Left lobe of liver (tissue), 2 donors: ENCODE measurements around the gene NCCRP1. TPM values are rescaled to one million over a fixed set of nuclear protein-coding genes. Genes with fewer than 3 reads are reported as not detected.

Source experiments
- ATAC-seq: fragments of 200-7000 bp; cut with Tn5 transposase; one replicate; pipeline ENCODE4 v1.9.1; 2020; ENCODE audit warnings: mild to moderate bottlenecking, moderate library complexity
- DNase-seq: peaks from one replicate; pipeline ENCODE4 v3.0.0-alpha.2; 2020; ENCODE audit warnings: low spot score
- total RNA-seq: library from RNA; stranded (reverse); gene quantifications from one replicate; pipeline ENCODE4 v1.2.1, GENCODE V29; 2021
- donor health status: DM: no; HTN: no; CAD: no; lungs with moderate emphysema.
- donor health status: DM: no; HTN: yes; CAD: no.

NCCRP1 gene
- total RNA-seq, 1 donor from 2014 or later: 0.08 TPM

- no peak for DNase-seq
- no peak for ATAC-seq
Observed at GRCh38 chr19:39163621-39164020, 33.1 kb upstream of the NCCRP1 start.

- DNase-seq (no peak), ATAC-seq (no peak)
Observed at GRCh38 chr19:39164289-39164688, 32.5 kb upstream of the NCCRP1 start.

GRCh38 chr19:39165857-39166256, 30.9 kb upstream of the NCCRP1 start:
- DNase-seq (no peak), ATAC-seq (no peak)

DNA sequence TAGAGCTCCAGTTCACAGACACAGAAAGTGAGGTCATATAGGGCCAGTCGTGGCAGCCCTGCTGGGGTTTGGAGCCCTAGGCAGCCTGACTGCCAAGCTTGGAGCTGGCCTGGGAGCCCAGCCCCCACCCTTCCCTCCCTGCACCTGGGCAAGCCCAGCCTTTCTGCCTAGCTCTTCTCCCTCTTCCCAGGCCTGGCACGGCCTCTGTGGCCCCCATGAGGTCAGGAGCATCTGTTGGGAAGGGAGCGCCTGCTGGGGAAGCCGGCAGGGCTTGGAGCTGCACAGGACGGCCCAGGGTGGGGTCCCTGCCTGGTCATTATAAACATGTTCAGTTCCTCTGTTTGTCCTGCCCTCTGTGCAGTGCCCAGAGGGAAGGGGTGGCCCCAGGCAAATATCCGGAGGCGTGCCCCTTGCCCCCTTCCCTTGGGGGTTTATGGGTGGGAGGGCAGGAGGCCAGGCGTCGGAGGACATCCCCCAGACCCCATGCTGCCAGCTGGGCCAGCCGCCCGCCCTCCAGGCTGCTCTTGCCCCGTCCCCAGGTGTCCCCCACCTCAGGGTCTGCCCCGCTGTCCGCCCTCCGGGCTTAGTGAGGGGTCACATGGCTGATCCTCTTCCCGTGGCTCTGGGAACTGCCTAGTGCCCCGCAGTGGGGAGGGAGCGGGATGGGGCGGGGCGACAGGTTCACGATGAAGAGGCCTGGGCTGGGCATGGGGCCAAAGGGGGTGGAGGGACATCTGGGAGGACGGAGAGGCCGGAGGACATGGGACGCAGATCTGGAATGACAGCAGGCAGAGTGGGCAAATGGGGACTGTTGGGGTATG, 30.0 kb upstream of the NCCRP1 start:
- peak; percentile 74 for DNase-seq
- peak; percentile 66 for ATAC-seq

DNA sequence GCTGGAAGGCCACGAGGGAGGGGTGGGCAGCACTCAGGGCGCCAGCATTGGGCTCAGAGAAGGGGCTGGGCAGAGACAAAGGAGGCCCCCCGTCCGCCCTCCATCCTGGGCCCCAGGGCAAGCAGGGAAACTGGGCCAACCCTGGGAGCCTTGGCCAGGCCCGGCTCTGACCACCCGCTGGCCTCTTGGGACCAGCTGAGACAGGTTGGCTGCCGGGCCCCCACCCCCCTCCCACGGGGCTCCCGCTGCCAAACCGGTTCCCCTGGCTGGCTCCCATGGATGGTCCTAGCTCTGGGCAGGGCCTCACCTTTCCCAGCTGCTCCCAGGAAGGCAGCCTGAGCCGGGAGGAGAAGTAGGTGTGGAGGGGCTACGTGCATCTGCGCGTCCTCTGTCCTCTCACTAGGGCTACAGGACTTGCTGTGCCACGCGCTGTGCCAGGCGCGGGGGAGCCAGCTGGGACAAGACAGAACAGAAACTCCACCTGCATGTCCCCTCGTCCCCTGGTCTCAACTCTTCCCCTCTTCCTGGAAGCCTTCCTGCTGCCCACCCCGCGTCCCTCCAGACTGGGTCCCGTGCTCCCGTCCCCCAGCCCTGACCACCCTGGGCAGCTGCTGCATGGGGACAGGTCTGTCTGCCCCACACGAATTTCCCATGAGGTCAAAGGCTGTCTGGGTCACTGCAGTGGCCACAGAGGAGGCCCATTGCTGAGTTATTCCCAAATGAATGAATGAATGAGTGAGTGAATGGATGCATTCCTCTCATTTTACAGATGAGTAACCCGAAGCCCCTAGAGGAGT, 29.1 kb upstream of the NCCRP1 start:
- DNase-seq (no peak), ATAC-seq (peak; percentile 7)

DNA sequence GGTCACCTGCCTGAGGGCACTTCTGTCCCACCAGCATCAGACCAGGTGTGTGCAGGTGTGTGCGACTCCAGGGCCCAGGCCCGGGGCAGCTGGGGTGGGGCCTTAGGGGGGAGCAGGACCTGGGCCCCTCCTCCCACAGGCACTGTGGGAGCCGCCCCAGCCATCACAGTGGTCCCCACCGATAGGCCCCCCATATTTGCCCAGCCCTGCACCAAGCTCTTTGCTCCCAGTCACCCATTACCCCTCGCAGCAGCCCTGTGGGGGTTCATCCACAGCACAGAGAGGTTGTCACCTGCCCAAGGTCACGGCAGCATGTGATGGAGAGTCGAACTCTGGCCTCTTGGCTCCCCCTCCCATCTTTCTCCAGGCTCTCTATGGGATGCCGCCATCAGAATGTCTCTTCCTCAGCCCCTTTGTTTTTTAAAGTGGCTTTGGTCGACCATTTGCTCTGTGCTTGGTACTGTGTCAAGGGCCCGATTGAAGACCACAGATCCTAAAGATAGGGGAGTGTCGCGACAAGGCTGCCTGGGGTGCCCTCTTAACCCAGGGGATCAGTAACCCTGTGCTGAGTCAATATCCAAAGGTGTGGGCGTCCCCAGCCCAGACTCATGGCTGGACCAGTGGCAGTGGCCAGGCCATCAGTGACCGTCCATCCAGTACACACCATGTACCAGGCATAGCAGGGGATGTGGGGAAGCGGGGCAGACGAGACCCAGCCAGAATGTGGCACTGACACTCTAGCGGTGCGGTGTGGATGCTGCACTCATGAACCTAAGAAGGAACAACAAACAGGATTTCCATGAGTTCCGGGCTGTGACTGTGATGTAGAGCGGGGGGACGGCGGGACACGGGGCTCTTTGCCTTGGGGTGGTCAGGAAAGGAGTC, 28.3 kb upstream of the NCCRP1 start:
- no peak for ATAC-seq
- no peak for DNase-seq

DNA sequence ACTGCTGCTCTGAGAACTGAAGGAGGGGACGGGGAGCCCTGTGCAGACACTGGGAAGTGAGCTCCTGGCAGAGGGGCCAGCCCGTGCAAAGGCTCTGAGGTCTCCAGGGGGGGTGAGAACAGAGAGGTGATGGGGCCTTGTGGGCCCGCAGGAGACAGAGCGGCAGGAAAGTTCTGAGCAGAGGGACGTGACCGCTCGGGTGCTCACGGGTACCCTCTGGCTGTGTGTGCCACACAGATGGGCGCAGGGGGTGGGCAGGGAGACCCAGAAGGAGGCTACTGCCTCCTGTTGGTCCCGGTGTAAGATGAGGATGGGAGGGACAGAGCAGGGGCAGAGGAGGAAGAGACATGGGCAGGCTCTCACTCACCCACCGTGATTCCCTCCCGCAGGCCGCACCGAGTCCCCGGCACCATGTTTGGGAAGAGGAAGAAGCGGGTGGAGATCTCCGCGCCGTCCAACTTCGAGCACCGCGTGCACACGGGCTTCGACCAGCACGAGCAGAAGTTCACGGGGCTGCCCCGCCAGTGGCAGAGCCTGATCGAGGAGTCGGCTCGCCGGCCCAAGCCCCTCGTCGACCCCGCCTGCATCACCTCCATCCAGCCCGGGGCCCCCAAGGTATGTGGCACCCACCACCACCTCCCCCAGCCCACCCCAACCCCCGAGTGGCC, 27.5 kb upstream of the NCCRP1 start:
- ATAC-seq (no peak), DNase-seq (no peak)

GRCh38 chr19:39170386-39171231, 26.2 kb upstream of the NCCRP1 start:
- ATAC-seq (no peak), DNase-seq (no peak)

GRCh38 chr19:39171479-39172465, 25.0 kb upstream of the NCCRP1 start:
- DNase-seq: no peak
- no peak for ATAC-seq

GRCh38 chr19:39172700-39173501, 23.9 kb upstream of the NCCRP1 start:
- DNase-seq: no peak
- ATAC-seq: no peak

DNA sequence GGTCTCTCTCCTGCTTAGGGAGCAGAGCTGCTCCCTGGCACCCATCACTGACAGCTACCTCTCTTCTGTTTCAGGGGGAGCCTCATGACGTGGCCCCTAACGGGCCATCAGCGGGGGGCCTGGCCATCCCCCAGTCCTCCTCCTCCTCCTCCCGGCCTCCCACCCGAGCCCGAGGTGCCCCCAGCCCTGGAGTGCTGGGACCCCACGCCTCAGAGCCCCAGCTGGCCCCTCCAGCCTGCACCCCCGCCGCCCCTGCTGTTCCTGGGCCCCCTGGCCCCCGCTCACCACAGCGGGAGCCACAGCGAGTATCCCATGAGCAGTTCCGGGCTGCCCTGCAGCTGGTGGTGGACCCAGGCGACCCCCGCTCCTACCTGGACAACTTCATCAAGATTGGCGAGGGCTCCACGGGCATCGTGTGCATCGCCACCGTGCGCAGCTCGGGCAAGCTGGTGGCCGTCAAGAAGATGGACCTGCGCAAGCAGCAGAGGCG, 23.2 kb upstream of the NCCRP1 start:
- DNase-seq: no peak

DNA sequence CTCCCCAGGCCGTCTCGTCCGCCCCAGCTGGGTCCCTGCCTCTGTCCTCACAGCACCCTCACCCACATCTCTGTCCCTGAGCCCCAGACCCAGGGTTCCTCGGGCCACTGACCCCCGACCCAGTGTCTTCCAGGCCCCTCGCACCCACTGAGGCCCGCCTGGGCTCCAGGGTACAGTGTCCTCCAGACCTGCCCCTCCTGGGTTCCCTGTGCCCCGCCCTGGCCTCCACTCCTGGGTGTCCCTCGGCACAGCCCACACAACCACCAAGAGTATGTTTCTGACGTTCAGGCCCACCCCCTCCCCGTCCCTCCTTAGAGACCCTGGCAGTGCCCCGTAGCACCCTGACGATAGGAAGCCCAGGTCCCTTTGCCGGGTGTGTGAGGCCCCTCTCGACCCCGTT, 22.6 kb upstream of the NCCRP1 start:
- DNase-seq (no peak), ATAC-seq (no peak)

More for the DNA sequence above, 23.2 kb upstream of the NCCRP1 start:
- ATAC-seq: no peak

DNA sequence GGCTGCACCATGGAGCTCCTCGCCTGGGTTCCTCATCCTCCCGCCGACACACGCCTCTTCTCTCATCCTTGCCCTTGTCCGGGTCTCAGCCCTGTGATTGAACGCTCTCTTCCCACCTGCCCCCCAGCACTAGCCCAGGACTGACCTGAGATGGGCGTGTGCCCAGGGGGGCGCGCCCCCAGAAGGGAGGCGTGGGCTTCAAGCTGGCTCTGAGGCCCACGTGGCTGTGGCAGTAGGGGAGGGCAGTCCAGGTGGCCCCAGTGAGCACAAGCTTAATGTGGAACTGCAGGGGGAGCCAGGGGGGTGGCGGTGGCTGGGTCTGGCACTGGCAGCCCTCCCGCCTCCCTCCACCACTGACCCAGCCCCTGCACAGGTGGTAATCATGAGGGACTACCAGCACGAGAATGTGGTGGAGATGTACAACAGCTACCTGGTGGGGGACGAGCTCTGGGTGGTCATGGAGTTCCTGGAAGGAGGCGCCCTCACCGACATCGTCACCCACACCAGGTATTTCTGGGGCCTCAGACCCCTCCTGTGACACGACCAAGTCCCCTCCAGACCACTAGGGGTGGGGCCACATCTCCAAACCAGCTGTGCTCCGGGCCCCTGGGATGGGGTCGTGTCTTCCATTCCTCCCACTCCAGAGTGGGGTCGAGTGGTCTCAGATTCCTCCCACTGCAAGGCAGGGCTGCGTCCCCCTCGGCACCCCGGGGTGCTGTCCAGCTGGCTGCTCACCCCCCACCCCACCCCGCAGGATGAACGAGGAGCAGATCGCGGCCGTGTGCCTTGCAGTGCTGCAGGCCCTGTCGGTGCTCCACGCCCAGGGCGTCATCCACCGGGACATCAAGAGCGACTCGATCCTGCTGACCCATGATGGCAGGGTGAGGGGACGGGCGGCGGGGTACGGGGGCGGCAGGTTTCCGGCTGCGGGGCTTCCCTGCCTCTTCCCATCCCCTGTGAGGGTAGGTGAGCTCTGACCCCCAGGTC, 21.9 kb upstream of the NCCRP1 start:
- ATAC-seq (no peak), DNase-seq (no peak)

DNA sequence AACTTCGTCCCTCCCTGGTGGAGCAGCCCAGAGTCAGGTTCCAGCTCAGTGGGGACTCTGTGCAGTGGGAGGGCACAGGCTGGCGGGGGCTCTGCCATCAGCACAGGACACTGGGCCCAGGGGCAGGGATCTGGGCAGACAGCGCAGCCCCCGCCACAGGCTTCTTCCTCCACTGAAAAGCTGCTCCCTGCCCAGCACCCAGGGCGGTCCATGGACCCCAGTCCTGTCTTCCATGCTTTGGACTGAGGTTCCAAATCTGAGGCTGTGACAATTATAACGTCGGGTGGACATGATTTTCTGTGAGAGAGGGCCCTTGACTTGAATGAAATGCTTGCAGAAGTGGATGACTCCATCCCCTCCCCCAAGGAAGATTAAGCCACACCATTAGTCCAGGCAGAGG, 21.2 kb upstream of the NCCRP1 start:
- ATAC-seq (no peak), DNase-seq (no peak)

DNA sequence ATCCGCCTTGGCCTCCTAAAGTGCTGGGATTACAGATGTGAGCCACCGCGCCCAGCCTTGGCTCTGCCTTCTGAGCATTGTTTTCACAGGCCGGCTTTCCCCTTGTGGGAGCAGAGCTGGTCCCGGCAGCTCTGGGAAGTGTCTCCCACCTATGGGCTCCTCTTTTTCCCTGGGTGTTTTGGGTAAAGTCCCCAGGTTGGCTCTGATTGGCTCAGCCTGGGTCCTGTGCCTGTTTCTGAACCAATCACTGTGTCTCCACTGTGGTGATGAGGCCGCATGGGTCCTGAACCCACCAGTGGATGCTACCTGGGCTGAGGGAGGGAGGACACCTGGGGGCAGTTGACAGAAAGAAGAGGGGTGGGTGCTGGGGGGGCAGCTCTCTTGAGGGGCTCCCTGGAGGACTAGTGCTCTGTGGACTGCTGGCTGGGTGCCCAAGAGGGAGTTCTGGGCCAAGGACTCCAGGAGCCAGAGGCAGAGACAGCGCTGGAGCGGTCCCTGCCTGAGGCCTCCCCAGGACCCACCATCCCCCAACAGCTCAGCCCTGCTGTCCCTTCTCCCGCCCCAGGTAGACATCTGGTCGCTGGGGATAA, 19.6 kb upstream of the NCCRP1 start:
- ATAC-seq (no peak), DNase-seq (no peak)

- DNase-seq (no peak), ATAC-seq (no peak)
Observed at GRCh38 chr19:39177736-39178135, 19.0 kb upstream of the NCCRP1 start.
